ENCODE data around the gene PRRC2C. TPM values are rescaled to one million over a fixed set of nuclear protein-coding genes. Genes with fewer than 3 reads are reported as not detected.

The PRRC2C gene
- total RNA-seq, 2 donors from 2014 or later, result 198 to 210 TPM

DNA sequence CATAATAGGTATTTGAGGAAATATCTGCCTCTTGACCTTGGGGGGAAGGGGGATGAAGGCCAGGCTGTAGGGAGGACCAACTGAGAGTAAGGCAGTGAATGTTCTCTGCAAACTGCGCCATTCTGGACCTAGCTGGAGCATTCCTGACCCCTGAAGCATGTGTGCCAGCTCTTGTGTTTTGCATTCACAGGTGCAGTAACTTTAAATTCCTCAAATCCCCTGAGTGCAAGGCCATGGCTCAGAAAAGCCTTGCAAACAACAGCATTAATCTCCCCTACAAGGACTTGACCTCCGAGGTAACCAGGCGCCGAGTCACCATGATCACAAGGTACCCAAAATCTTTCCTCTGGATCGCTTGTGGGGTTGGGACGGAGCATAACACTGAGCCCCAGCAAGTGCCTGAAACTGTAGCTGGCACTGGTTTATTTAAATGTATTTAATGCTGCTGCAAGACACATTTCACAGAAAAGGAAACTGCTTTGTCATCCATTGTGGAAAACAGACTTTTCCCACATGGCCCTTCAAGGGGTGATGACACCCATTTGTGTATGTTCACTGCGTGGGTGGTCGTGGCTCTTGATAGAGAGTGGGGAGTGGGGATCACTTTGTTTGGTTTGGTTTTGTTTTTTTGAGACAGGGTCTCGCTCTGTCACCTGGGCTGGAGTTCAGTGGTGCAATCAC lies 138.5 kb downstream of the PRRC2C start:
- no peaks in the 10 kb centered on the region for H3K9me3 ChIP-seq (ENCODE audit: control insufficient read depth, low read length)
- Mint-ChIP-seq H3K4me3 (no peak overlapping the region), H3K27ac (peak overlapping the region; percentile 40), H3K27me3 (ENCODE audit: insufficient read depth) (no peaks in the 10 kb centered on the region), H3K9me3 (no peaks in the 10 kb centered on the region), H3K4me1 (no peaks in the 10 kb centered on the region), H3K36me3 (ENCODE audit: low read depth) (no peaks in the 10 kb centered on the region)
- no peak overlapping the region for H3K9ac ChIP-seq (ENCODE audit: extremely low read depth, low read length, poor library complexity, severe bottlenecking)
- no peaks in the 10 kb centered on the region for H3K27me3 ChIP-seq (ENCODE audit: control insufficient read depth, insufficient read depth, low read length, poor library complexity, severe bottlenecking)
- no peaks in the 10 kb centered on the region for H3K4me1 ChIP-seq (ENCODE audit: control insufficient read depth, insufficient read depth, low read length)
- H3K36me3 ChIP-seq (ENCODE audit: control insufficient read depth, insufficient read depth, low read length), result no peaks in the 10 kb centered on the region
- TF ChIP-seq, protein P1, sequence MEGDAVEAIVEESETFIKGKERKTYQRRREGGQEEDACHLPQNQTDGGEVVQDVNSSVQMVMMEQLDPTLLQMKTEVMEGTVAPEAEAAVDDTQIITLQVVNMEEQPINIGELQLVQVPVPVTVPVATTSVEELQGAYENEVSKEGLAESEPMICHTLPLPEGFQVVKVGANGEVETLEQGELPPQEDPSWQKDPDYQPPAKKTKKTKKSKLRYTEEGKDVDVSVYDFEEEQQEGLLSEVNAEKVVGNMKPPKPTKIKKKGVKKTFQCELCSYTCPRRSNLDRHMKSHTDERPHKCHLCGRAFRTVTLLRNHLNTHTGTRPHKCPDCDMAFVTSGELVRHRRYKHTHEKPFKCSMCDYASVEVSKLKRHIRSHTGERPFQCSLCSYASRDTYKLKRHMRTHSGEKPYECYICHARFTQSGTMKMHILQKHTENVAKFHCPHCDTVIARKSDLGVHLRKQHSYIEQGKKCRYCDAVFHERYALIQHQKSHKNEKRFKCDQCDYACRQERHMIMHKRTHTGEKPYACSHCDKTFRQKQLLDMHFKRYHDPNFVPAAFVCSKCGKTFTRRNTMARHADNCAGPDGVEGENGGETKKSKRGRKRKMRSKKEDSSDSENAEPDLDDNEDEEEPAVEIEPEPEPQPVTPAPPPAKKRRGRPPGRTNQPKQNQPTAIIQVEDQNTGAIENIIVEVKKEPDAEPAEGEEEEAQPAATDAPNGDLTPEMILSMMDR (conservative IDR thresholded peaks at IDR 0.05), result no peak
- no peak overlapping the region for H3K4me3 ChIP-seq (ENCODE audit: low read length)
- no peak for DNase-seq
- no peak overlapping the region for H3K27ac ChIP-seq (ENCODE audit: low read depth, low read length)
- 93 to 94% methylated on average over 7 to 9 of the region's 9 CpGs for WGBS, 2 experiments (ENCODE audit: insufficient coverage in 1 of 2, insufficient read length in 1 of 2)

DNA sequence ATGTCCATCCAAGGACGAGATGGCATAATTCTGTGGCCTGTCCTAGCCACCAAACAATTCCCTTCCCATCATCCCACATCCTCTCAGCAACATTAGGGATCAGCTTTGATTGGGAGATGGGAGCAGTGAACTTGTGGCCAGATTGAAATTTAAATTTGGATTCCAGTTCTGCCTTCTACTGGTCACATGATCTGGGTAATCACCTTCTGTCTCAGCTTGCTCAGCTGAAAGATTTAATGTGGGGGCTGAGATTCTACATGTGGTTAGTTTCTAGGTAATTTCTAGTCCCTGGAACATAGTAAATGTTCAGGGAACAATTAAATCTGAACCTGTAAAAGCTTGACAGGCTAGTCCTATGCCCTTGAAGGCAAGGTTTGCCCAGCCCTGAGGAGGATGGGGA lies 139.9 kb downstream of the PRRC2C start:
- Mint-ChIP-seq H3K9me3 (no peaks in the 10 kb centered on the region), H3K27ac (no peak overlapping the region)
- H3K36me3 ChIP-seq (ENCODE audit: control insufficient read depth, insufficient read depth, low read length), result no peaks in the 10 kb centered on the region

DNA sequence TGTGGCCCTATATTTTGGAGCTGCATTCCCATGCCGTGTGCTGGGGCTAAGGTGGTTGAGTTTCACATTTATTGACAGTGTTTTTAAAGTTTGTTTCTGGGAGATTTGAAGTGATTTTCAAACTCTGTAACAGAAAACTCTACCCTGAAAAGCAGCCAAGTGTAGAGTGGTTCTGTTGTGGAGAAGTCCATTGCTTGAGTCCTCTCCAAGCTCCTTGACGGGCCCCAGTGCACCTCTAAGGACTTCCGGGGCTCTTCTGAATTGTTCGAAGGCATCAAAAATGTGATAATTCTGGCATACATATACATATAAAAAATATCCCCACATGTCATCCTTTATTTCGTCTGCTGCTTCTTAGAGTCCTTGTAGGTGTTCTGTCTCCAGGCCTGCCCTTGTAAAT lies 141.7 kb downstream of the PRRC2C start:
- Mint-ChIP-seq H3K27me3 (ENCODE audit: insufficient read depth) (no peaks in the 10 kb centered on the region), H3K4me3 (no peak overlapping the region), H3K27ac (no peak overlapping the region), H3K4me1 (no peaks in the 10 kb centered on the region), H3K36me3 (ENCODE audit: low read depth) (no peaks in the 10 kb centered on the region), H3K9me3 (peaks cover under 1% of the 10 kb centered on the region)
- Histone ChIP-seq H3K4me1 (ENCODE audit: control insufficient read depth, insufficient read depth, low read length) (no peaks in the 10 kb centered on the region), H3K27me3 (ENCODE audit: control insufficient read depth, insufficient read depth, low read length, poor library complexity, severe bottlenecking) (no peaks in the 10 kb centered on the region), H3K27ac (ENCODE audit: low read depth, low read length) (no peak overlapping the region), H3K9me3 (ENCODE audit: control insufficient read depth, low read length) (peaks cover 4% of the 10 kb centered on the region), H3K9ac (ENCODE audit: extremely low read depth, low read length, poor library complexity, severe bottlenecking) (no peak overlapping the region), H3K36me3 (ENCODE audit: control insufficient read depth, insufficient read depth, low read length) (no peaks in the 10 kb centered on the region), H3K4me3 (ENCODE audit: low read length) (no peak overlapping the region)
- no peak for DNase-seq
- 0 to 72% methylated on average over 1 to 5 of the region's 5 CpGs for WGBS, 2 experiments (ENCODE audit: insufficient coverage in 1 of 2, insufficient read length in 1 of 2)
- TF ChIP-seq, protein P1 (conservative IDR thresholded peaks at IDR 0.05), result no peak

More for the DNA sequence above, 139.9 kb downstream of the PRRC2C start:
- no peak overlapping the region for H3K9ac ChIP-seq (ENCODE audit: extremely low read depth, low read length, poor library complexity, severe bottlenecking)
- no peaks in the 10 kb centered on the region for H3K9me3 ChIP-seq (ENCODE audit: control insufficient read depth, low read length)
- no peaks in the 10 kb centered on the region for H3K27me3 Mint-ChIP-seq (ENCODE audit: insufficient read depth)
- H3K36me3 Mint-ChIP-seq (ENCODE audit: low read depth), result no peaks in the 10 kb centered on the region
- WGBS, 2 experiments (ENCODE audit: insufficient coverage in 1 of 2, insufficient read length in 1 of 2), result 94% methylated on average over 1 of the region's 1 CpG; no CpG with 5 or more reads in 1 of the 2 experiments
- H3K4me3 Mint-ChIP-seq, result no peak overlapping the region
- H3K4me1 ChIP-seq (ENCODE audit: control insufficient read depth, insufficient read depth, low read length), result no peaks in the 10 kb centered on the region
- no peak overlapping the region for H3K27ac ChIP-seq (ENCODE audit: low read depth, low read length)
- no peaks in the 10 kb centered on the region for H3K4me1 Mint-ChIP-seq
- H3K4me3 ChIP-seq (ENCODE audit: low read length), result no peak overlapping the region
- H3K27me3 ChIP-seq (ENCODE audit: control insufficient read depth, insufficient read depth, low read length, poor library complexity, severe bottlenecking), result no peaks in the 10 kb centered on the region
- no peak for DNase-seq
- TF ChIP-seq, protein P1 (conservative IDR thresholded peaks at IDR 0.05), result no peak

Data from endodermal cell (in vitro differentiated cells).